H9 (cell line): ENCODE data around the gene PACS1. TPM values are rescaled to one million over a fixed set of nuclear protein-coding genes. Genes with fewer than 3 reads are reported as not detected.

Experiments
- DNase-seq: peaks from one replicate; pipeline ENCODE4 v3.0.0-alpha.2; 2017
- H2AFZ ChIP-seq: one replicate; pipeline ENCODE4 v1.6.1; 2013; ENCODE audit warnings: mild to moderate bottlenecking, low read length, control low read depth, moderate library complexity
- H2AK5ac ChIP-seq: 2 replicates; pipeline ENCODE4 v1.6.1; 2013; ENCODE audit warnings: low read length, control low read depth, mixed read lengths; ENCODE audit not compliant: insufficient read length
- H2BK120ac ChIP-seq: one replicate; pipeline ENCODE4 v1.6.1; 2013; ENCODE audit warnings: low read depth, mild to moderate bottlenecking, low read length, control low read depth, inconsistent platforms; ENCODE audit not compliant: poor library complexity, severe bottlenecking
- H2BK12ac ChIP-seq: 2 replicates; pipeline ENCODE4 v1.6.1; 2013; ENCODE audit warnings: low read length, control low read depth, mixed read lengths, low read depth; ENCODE audit not compliant: insufficient read length
- H2BK15ac ChIP-seq: 2 replicates; pipeline ENCODE4 v1.6.1; 2013; ENCODE audit warnings: low read depth, low read length, control low read depth
- H2BK20ac ChIP-seq: one replicate; pipeline ENCODE4 v1.6.1; 2013; ENCODE audit warnings: low read depth, mild to moderate bottlenecking, low read length, control low read depth, inconsistent platforms; ENCODE audit not compliant: poor library complexity, severe bottlenecking
- H2BK5ac ChIP-seq: 2 replicates; pipeline ENCODE4 v1.6.1; 2013; ENCODE audit warnings: low read length, control low read depth, mixed read lengths; ENCODE audit not compliant: insufficient read length
- H3K14ac ChIP-seq: 2 replicates; pipeline ENCODE4 v1.6.1; 2013; ENCODE audit warnings: low read length, control low read depth; ENCODE audit not compliant: insufficient read depth
- H3K18ac ChIP-seq: 2 replicates; pipeline ENCODE4 v1.6.1; 2013; ENCODE audit warnings: low read depth, mild to moderate bottlenecking, mixed read lengths, low read length, control low read depth; ENCODE audit not compliant: insufficient read length
- H3K23ac ChIP-seq: 2 replicates; pipeline ENCODE4 v1.6.1; 2013; ENCODE audit warnings: low read length, control low read depth, mixed read lengths, low read depth; ENCODE audit not compliant: insufficient read length
- H3K23me2 ChIP-seq: 2 replicates; pipeline ENCODE4 v1.6.1; 2013; ENCODE audit warnings: low read depth, mild to moderate bottlenecking, mixed read lengths, low read length, control low read depth; ENCODE audit not compliant: insufficient read length, poor library complexity, severe bottlenecking
- H3K27ac ChIP-seq: 2 replicates; pipeline ENCODE4 v1.5.1; 2013; ENCODE audit warnings: low read length, control low read depth, mixed read lengths, low read depth; ENCODE audit not compliant: insufficient read length
- H3K27me3 ChIP-seq: 2 replicates; pipeline ENCODE4 v1.6.1; 2013; ENCODE audit warnings: low read length, control low read depth, inconsistent platforms; ENCODE audit not compliant: insufficient read depth
- H3K4ac ChIP-seq: 2 replicates; pipeline ENCODE4 v1.6.1; 2013; ENCODE audit warnings: low read depth, mild to moderate bottlenecking, control low read depth, inconsistent platforms, low read length, moderate library complexity
- H3K4me1 ChIP-seq: 2 replicates; pipeline ENCODE4 v1.6.1; 2013; ENCODE audit warnings: low read length, control low read depth, inconsistent platforms; ENCODE audit not compliant: insufficient read depth
- H3K4me2 ChIP-seq: 2 replicates; pipeline ENCODE4 v1.6.1; 2013; ENCODE audit warnings: low read length, control low read depth, mixed read lengths; ENCODE audit not compliant: insufficient read length, insufficient read depth
- H3K56ac ChIP-seq: 2 replicates; pipeline ENCODE4 v1.6.1; 2013; ENCODE audit warnings: low read depth, mild to moderate bottlenecking, mixed read lengths, low read length, control low read depth; ENCODE audit not compliant: insufficient read length
- H3K79me1 ChIP-seq: 2 replicates; pipeline ENCODE4 v1.6.1; 2013; ENCODE audit warnings: low read depth, mild to moderate bottlenecking, moderate library complexity, low read length, control low read depth, inconsistent platforms; ENCODE audit not compliant: insufficient read depth, poor library complexity, severe bottlenecking
- H3K79me2 ChIP-seq: 2 replicates; pipeline ENCODE4 v1.6.1; 2013; ENCODE audit warnings: low read length, control low read depth, inconsistent platforms; ENCODE audit not compliant: insufficient read depth
- H3K9ac ChIP-seq: 2 replicates; pipeline ENCODE4 v1.6.1; 2013; ENCODE audit warnings: low read length, control low read depth, mixed read lengths; ENCODE audit not compliant: insufficient read length; ENCODE audit errors: extremely low read depth
- H3K9me3 ChIP-seq: one replicate; pipeline ENCODE4 v1.6.1; 2013; ENCODE audit warnings: low read depth, low read length, inconsistent platforms; ENCODE audit not compliant: control insufficient read depth
- H3T11ph ChIP-seq: one replicate; pipeline ENCODE4 v1.6.1; 2013; ENCODE audit warnings: mild to moderate bottlenecking, low read length, control low read depth, inconsistent platforms
- H4K20me1 ChIP-seq: one replicate; pipeline ENCODE4 v1.6.1; 2013; ENCODE audit not compliant: control insufficient read depth, insufficient read length, insufficient read depth
- H4K5ac ChIP-seq: 2 replicates; pipeline ENCODE4 v1.6.1; 2013; ENCODE audit warnings: low read depth, mild to moderate bottlenecking, mixed read lengths, low read length, control low read depth; ENCODE audit not compliant: insufficient read length
- H4K8ac ChIP-seq: replicated peaks from 2 replicates; pipeline ENCODE4 v1.6.1; 2013; ENCODE audit warnings: low read length, control low read depth, mixed read lengths, low read depth; ENCODE audit not compliant: insufficient read length
- H4K91ac ChIP-seq: 2 replicates; pipeline ENCODE4 v1.6.1; 2013; ENCODE audit warnings: low read depth, mild to moderate bottlenecking, moderate library complexity, mixed read lengths, low read length, control low read depth; ENCODE audit not compliant: insufficient read length
- H3K27ac Mint-ChIP-seq, 3 experiments: 2 replicates in 2 of 3; 3 replicates in 1 of 3; pipeline ENCODE4 v1.8.0; 2020 to 2021; ENCODE audit warnings: mixed read lengths in 3 of 3, mild to moderate bottlenecking in 1 of 3, moderate library complexity in 1 of 3
- H3K27me3 Mint-ChIP-seq: 2 replicates; pipeline ENCODE4 v1.8.0; 2021; ENCODE audit warnings: low read depth, mild to moderate bottlenecking, moderate library complexity, mixed read lengths
- H3K36me3 Mint-ChIP-seq, 3 experiments: 2 replicates in 2 of 3; 3 replicates in 1 of 3; pipeline ENCODE4 v1.8.0; 2020 to 2021; ENCODE audit warnings: low read depth in 3 of 3, mixed read lengths in 3 of 3; ENCODE audit not compliant: insufficient read depth in 1 of 3
- H3K4me1 Mint-ChIP-seq, 2 experiments: 2 replicates each; pipeline ENCODE4 v1.8.0; 2020; ENCODE audit warnings: mixed read lengths in 2 of 2
- H3K4me3 Mint-ChIP-seq, 2 experiments: 2 replicates in 1 of 2; 3 replicates in 1 of 2; pipeline ENCODE4 v1.8.0; 2020 to 2021; ENCODE audit warnings: mild to moderate bottlenecking in 2 of 2, mixed read lengths in 2 of 2, moderate library complexity in 1 of 2
- H3K9me3 Mint-ChIP-seq, 2 experiments: 2 replicates in 1 of 2; 3 replicates in 1 of 2; pipeline ENCODE4 v1.8.0; 2020; ENCODE audit warnings: mild to moderate bottlenecking in 2 of 2, mixed read lengths in 2 of 2, moderate library complexity in 1 of 2
- WGBS: extraction: QIAGEN DNeasy Blood & Tissue Kit; methylation state at CpG from one replicate; pipeline ENCODE4 v1.1.7; 2013; ENCODE audit warnings: missing lambda C conversion rate, low lambda C conversion rate, mixed read lengths; ENCODE audit not compliant: insufficient read length; ENCODE audit errors: extremely low coverage; 5-methylcytosine and 5-hydroxymethylcytosine counted together
- total RNA-seq: library from RNA; stranded (reverse); gene quantifications from 2 replicates; pipeline ENCODE4 v1.2.1, GENCODE V29; 2021
- TF ChIP-seq, protein P1 (sequence below): fragments of 200-600 bp; sonication (generic); conservative IDR thresholded peaks from 3 replicates; pipeline ENCODE4 v1.8.0; 2021; ENCODE audit warnings: antibody characterized with exemption, mild to moderate bottlenecking

The PACS1 gene
- total RNA-seq, 1 experiment from 2014 or later = 35.5 TPM

DNA sequence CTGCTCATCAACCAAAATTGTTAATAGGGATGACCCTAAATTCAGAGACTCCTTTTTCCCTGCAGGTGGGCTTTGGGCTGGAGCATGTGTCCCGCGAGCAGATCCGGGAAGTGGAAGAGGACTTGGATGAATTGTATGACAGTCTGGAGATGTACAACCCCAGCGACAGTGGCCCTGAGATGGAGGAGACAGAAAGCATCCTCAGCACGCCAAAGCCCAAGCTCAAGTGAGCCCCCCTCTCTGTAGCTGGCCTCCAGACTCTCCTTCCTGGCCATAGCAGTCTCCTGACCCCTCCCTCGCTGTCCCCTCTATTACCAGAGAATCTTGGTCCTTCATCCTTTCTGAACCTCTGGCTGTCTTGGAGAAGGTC lies 150.5 kb downstream of the PACS1 start:
- Histone ChIP-seq H3K18ac (no peak overlapping the region), H3K23ac (no peak overlapping the region), H4K20me1 (no peaks in the 10 kb centered on the region), H2BK20ac (no peak overlapping the region), H2BK15ac (no peak overlapping the region), H2BK5ac (no peak overlapping the region), H2AFZ (no peak overlapping the region), H3K4me2 (no peak overlapping the region), H3K27ac (no peak overlapping the region), H3K27me3 (no peaks in the 10 kb centered on the region), H2BK12ac (no peak overlapping the region), H3K9me3 (no peaks in the 10 kb centered on the region), H3K79me1 (no peaks in the 10 kb centered on the region), H3K56ac (no peak overlapping the region), H3K9ac (no peak overlapping the region), H3K4me1 (no peaks in the 10 kb centered on the region), H3K23me2 (no peaks in the 10 kb centered on the region), H4K91ac (no peak overlapping the region), H3K4ac (no peak overlapping the region), H2BK120ac (no peak overlapping the region), H4K5ac (no peak overlapping the region), H3T11ph (no peak overlapping the region), H2AK5ac (no peak overlapping the region), H3K14ac (no peak overlapping the region), H4K8ac (no peak overlapping the region), H3K79me2 (no peaks in the 10 kb centered on the region)
- peaks cover 9 to 10% of the 10 kb centered on the region in 2 experiments for H3K4me1 Mint-ChIP-seq
- no peak for DNase-seq
- no peak overlapping the region for H3K4me3 Mint-ChIP-seq
- WGBS = no CpG with 5 or more reads among the region's 6 CpGs
- TF ChIP-seq, protein P1, sequence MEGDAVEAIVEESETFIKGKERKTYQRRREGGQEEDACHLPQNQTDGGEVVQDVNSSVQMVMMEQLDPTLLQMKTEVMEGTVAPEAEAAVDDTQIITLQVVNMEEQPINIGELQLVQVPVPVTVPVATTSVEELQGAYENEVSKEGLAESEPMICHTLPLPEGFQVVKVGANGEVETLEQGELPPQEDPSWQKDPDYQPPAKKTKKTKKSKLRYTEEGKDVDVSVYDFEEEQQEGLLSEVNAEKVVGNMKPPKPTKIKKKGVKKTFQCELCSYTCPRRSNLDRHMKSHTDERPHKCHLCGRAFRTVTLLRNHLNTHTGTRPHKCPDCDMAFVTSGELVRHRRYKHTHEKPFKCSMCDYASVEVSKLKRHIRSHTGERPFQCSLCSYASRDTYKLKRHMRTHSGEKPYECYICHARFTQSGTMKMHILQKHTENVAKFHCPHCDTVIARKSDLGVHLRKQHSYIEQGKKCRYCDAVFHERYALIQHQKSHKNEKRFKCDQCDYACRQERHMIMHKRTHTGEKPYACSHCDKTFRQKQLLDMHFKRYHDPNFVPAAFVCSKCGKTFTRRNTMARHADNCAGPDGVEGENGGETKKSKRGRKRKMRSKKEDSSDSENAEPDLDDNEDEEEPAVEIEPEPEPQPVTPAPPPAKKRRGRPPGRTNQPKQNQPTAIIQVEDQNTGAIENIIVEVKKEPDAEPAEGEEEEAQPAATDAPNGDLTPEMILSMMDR = no peak
- H3K36me3 Mint-ChIP-seq = peaks cover 0 to 32% (median 11%) of the 10 kb centered on the region in 3 experiments; a peak in 5 of 7 replicates
- no peaks in the 10 kb centered on the region for H3K27me3 Mint-ChIP-seq
- no peaks in the 10 kb centered on the region for H3K9me3 Mint-ChIP-seq
- H3K27ac Mint-ChIP-seq = no peak overlapping the region
